Liver (tissue), 3 donors: ENCODE data around the gene ATP5F1B.

ENCODE experiments used
- CTCF ChIP-seq: fragments of 150-350 bp; IDR thresholded peaks from 2 replicates; pipeline ENCODE4 v1.5.1; 2017; ENCODE audit warnings: improper control_type of control experiment, low read depth, low read length; ENCODE audit not compliant: missing input control
- RAD21 ChIP-seq, 2 donors: IDR thresholded peaks; 2 replicates each; pipeline ENCODE4 v1.6.1; 2016; ENCODE audit warnings: antibody characterized with exemption in 2 of 2, mild to moderate bottlenecking in 2 of 2
- TAF1 ChIP-seq: conservative IDR thresholded peaks from 2 replicates; pipeline ENCODE4 v1.6.1; 2016; ENCODE audit warnings: antibody characterized with exemption, mild to moderate bottlenecking
- donor health status: healthy.
- donor health status: healthy.

GRCh38 chr12:56644654-56645053, 1.1 kb downstream of the ATP5F1B start:
- TF ChIP-seq CTCF (no peak), RAD21 (IDR thresholded peaks at IDR 0.05) (no peak), TAF1 (no peak)
